HG02588 (cell line): ENCODE measurements around the gene ELMOD1.

ENCODE experiments used
- ATAC-seq: cut with Tn5 transposase; IDR thresholded peaks from one replicate; pipeline ENCODE4 v1.9.1; 2021; ENCODE audit warnings: mild to moderate bottlenecking, moderate library complexity; ENCODE audit not compliant: unreplicated experiment

ELMOD1 gene

DNA sequence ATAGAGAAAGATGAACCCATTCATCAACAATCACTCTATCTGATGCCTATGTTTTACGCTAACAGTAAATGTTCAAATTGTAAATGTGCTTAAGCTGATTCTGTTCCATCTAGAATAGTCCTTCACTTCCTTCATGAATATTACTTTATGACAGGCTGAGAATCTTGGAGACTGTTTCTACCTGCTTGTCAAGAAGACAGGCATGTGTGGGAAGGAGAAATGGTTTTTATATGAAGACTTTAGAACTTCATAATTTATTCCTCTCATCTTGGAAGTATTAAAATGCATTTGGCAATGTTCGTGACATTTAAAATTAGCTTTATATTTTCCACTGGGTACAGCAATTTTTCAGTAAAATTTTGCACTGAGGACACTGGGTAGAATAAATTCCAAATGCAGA is 41.0 kb downstream of the ELMOD1 start:
- ATAC-seq, result no peak

DNA sequence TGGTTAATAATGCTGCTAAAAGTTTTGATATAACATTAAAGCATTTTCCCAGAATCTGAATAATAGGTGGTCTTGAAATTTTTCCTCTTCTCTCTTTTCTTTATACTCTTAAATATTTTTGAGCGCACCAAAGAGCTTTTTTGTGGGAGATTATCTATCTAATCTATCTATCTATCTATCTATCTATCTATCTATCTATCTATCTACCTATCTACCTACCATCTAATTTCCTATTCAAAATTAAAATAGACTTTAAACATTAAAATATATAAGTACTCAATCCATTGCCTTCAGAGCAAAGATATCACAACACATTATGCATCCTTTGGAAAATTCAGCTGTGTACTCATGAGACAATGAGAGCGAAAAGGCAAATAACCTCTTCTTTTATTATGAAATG is 55.8 kb downstream of the ELMOD1 start:
- no peak for ATAC-seq

DNA sequence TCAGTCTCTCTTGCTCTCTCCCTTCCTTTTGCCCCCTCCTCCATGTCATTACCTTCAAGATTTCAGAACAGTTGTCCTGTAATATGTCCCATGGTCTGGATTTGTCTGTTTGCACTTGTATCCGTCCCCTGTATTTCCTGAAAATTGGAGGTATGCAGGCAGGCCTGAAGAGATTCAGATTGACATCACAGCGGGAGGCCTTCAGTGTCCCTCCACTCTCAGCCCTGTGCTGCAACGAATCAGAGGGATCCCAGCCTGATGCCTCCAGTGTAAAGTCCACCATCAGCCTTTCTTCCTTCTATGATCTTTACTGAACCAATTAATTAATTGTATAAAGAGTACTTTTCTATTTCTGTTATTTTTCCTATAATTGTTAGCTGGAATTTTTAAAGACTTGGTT is 57.3 kb downstream of the ELMOD1 start:
- no peak for ATAC-seq

- no peak for ATAC-seq
Measured at GRCh38 chr11:107651672-107652071, 60.7 kb downstream of the ELMOD1 start.

DNA sequence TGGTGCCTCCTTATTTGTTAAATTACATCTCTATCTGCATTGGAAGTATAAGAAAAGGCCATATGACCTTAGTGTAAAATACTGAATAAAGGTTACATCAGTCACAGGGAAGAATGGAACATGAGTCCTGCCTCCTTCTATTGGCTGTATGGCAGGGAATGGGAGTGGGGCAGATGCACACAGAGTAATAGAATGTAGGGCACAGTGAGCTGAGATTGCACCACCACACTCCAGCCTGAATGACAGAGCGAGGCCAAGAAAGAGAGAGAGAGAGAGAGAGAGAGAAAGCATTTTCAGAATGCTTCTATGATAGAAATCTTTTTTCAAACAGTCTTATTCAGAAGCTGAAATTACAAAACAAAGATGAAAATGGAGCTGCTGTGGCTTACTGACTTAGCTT is 62.1 kb downstream of the ELMOD1 start:
- ATAC-seq, result no peak

DNA sequence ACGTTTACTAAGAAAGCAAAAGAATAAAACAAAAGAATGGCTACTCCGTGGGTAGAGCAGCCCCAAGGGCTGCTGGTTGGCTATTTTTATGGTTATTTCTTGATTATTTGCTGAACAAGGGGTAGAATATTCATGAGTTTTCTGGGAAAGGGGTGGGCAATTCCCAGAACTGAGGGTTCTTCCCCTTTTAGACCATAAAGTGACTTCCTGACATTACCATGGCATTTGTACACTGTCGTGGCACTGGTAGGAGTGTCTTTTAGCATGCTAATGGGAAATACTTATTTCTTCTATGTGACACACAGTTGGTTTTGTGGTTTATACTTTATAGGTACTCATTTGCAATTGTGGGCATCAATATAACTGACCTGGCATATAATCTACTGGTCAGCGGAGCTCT is 64.7 kb downstream of the ELMOD1 start:
- no peak for ATAC-seq

GRCh38 chr11:107659310-107659709 is 68.4 kb downstream of the ELMOD1 start:
- ATAC-seq, result no peak

DNA sequence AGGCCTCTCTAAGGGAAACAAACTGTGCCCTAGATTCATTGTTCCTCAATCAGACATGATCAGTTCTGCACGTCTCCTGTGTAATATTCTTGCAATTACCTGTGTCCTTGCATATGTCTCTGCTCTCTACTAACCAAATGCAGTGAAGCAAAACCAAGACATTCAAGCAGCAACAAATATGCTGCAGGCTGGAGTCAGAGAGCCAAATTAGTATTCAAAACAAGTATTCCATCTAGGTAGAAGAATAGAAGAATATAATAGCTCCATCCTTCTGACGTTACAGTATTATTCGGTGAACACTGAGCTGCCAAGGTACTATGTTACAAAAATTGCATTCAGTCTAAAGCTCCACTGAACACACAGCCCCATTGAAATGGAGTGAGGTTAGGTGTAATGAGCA is 69.1 kb downstream of the ELMOD1 start:
- no peak for ATAC-seq

DNA sequence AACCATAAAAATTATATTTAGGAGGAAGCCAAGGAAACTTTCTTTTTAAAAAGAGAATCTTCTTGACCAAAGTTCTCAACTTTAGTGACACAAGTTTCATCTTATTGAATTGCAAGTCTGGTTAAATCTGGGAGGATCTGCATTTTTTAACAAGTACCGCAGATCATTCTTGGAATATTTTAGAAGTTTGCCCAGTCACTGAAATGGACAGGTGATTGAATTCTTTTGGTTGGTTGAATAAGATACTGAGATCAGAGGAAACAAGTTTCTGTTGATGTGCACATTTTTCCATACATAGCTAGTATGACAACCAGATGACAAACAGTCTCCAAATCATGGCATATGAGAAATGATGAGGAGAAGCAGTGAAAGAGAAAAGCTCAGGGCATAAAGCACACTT is 70.7 kb downstream of the ELMOD1 start:
- no peak for ATAC-seq

GRCh38 chr11:107665018-107665417 is 74.1 kb downstream of the ELMOD1 start:
- no peak for ATAC-seq

DNA sequence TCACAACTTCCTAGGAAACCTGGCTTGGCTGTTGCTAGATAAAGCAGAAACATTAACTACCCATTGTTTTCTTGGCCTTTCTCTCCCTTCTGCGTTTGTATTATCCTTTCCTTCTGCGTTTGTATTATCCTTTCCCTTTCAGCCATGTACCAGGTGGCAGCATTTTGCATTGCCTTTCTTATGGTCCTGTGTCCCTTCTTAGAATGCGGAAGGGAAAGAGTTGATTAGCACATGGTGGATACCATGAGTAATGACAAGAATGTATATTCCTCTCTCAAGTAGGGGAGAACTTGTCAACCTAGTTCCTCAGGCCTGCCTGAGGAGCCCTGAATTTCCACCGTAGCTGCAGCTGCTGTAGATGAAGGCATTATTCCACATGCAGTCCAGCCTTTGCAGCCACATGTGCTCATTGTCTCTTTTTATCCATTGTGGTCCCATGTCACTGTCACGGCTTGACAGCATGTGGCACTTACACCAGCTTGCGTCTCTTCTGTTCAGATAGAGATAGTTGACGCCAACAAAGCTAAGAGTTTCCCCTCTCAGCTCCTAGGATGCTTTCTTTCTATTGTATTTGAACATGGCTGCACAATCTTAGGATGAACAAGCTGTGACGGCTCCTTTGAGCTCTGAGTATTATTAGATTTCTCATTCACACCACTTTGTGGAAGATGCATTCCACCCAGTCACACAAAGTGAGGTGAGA is 76.1 kb downstream of the ELMOD1 start:
- no peak for ATAC-seq

GRCh38 chr11:107669191-107669740 is 78.3 kb downstream of the ELMOD1 start:
- no peak for ATAC-seq

DNA sequence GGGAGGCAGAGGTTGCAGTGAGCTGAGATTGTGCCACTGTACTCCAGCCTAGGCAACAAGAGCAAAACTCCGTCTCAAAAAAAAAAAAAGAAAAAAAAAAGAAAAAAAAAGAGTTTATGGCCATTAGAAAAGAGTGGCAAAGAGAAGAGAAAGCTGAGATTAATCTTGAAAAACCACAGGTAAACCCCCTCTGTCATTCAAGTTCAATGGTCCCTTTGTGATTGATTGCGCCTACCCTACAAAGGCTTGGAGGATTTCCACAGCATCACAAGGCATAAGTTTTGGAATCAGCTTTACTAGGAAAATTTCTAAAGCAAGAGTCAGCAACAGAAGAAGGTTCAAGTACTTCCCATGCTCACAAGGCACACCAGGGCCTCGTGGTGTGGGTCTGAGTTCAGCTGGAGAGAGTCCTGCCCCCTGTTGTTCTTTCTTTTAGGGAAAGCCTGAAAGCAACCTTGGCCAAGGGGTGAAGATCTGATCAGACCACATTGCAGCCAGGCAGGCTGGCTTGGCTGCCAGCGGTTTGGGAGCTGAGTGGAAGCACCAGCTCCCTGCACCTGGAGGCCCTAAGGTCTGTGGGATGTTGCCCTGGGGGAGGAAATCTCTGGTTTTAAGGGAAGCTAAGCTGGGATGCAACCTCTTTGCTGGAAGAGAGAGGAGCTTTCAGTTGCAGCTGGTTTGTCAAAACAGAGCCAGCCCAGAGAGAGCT is 79.1 kb downstream of the ELMOD1 start:
- no peak for ATAC-seq

DNA sequence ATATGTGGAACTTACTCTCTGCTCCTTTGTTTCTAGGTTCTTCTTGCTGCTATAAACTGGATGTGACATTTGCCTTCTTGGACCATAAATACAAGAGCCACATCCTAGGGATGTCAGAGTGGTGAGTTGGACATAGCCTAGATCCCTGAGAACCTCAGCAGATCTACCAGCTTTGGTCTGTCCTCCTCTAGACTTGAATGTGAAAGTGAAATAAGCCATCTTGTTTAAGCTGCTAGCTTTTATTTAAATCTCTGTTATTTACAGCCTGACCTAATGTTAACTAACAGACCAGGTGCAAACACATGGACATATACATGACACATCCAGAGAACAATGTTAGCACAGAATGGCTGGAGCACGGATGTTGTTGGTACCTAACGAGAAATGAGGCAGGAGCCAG is 85.0 kb downstream of the ELMOD1 start:
- peak; percentile 57 for ATAC-seq

- ATAC-seq, result peak; percentile 29
Measured at GRCh38 chr11:107676336-107677057, 85.5 kb downstream of the ELMOD1 start.

- no peak for ATAC-seq
Measured at GRCh38 chr11:107677924-107678631, 87.1 kb downstream of the ELMOD1 start.

DNA sequence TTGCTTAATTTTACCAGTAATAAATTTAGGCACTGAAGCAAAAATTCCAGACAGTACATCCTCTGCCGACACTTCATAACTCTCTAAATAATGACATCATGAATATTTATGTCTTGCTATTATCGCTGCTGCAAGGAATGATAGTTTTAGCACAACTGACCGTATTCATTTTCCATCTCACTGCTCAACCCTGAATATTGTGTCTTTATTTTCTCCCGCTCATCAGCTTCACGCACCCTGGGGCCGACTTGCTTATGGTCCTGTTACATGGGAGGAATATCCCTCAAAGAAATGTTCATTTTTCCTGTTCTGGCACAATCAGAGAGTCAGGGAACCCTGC is 87.7 kb downstream of the ELMOD1 start:
- no peak for ATAC-seq

- no peak for ATAC-seq
Measured at GRCh38 chr11:107679255-107680024, 88.5 kb downstream of the ELMOD1 start.

DNA sequence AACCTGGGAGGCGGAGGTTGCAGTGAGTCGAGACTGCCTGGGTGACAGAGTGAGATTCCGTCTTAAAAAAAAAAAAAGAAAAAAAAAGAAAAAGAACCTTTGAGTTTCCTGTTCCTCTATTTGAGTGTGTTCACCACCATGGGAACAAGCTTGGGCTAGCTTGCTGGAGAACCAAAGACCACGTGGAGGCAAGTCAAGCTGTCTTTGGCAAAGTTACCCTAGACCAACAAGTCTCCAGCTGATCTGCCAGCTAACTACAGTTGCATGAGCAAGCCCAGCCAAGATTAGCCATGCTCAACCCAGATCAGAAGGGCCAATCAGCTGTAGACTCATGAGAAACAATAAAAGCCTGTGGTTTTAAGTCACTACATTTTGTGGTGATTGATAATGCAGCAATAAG is 91.2 kb downstream of the ELMOD1 start:
- ATAC-seq, result no peak

DNA sequence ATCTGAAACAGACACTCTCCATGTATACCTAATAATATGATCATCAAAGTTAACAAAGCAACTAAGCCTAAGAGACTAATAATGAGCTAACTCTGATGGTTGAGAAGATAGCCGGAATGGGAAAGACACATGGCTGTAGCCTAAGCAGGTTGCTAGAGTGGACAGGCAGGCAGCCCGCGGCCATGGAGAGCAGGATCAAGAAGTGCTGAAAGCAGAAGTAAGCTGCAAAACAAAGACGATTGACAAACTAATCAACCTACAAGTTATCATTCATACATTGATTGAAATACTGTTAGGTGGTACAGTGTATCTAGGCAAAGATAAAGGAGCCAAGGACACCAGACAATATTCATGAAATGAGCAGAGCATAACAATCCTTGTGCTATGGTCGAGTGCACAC is 91.6 kb downstream of the ELMOD1 start:
- no peak for ATAC-seq
